SK-N-SH (cell line): ENCODE results near the gene RIPPLY3. TPM values are rescaled to one million over a fixed set of nuclear protein-coding genes. Genes with fewer than 3 reads are reported as not detected.

Source experiments
- CTCF ChIA-PET: fragments of 300-600, 350-600 bp; formaldehyde crosslinking; extraction: SDS; loops from one replicate; lab custom pipeline; 2021; lab: Yijun Ruan, JAX
- POLR2A ChIA-PET: fragments of 350-600 bp; sonication (Branson Sonifier 250); formaldehyde crosslinking; extraction: SDS; loops from one replicate; lab custom pipeline; 2020; ENCODE audit warnings: antibody characterized with exemption, inconsistent platforms; lab: Yijun Ruan, JAX
- DNase-seq: peaks from one replicate; pipeline ENCODE4 v3.0.0; 2012
- H2AFZ ChIP-seq: fragments of 200-600 bp; sonication (generic); 2 replicates; pipeline ENCODE4 v1.8.1; 2016; ENCODE audit warnings: antibody characterized with exemption, mild to moderate bottlenecking, low read depth
- H3F3A ChIP-seq: fragments of 200-600 bp; sonication (generic); replicated peaks from 2 replicates; pipeline ENCODE3; 2016; ENCODE audit warnings: antibody characterized with exemption, mild to moderate bottlenecking; ENCODE audit not compliant: insufficient read depth
- H3K27ac ChIP-seq, 2 experiments: fragments of 200-500 bp in 1 of 2; fragments of 200-600 bp in 1 of 2; sonication (Bioruptor generic) in 1 of 2; sonication (generic), shearing (Covaris generic) in 1 of 2; 2 replicates each; pipeline versions ENCODE4 v1.5.1 to v1.6.1; 2014 to 2016; ENCODE audit warnings: low read depth in 2 of 2, inconsistent platforms in 1 of 2, low read length in 1 of 2, mild to moderate bottlenecking in 1 of 2, mixed read lengths in 1 of 2
- H3K27me3 ChIP-seq: fragments of 200-600 bp; sonication (generic), shearing (Covaris generic); 2 replicates; pipeline ENCODE4 v1.6.1; 2016; ENCODE audit warnings: mixed run types; ENCODE audit not compliant: insufficient read depth
- H3K36me3 ChIP-seq, 2 experiments: fragments of 200-500 bp in 1 of 2; fragments of 200-600 bp in 1 of 2; sonication (Bioruptor generic) in 1 of 2; sonication (generic) in 1 of 2; replicated peaks in 1 of 2; 2 replicates each; pipeline versions ENCODE3 to v1.5.1; 2014 to 2016; ENCODE audit warnings: low read length in 1 of 2, mild to moderate bottlenecking in 1 of 2; ENCODE audit not compliant: insufficient read depth in 2 of 2, control insufficient read depth in 1 of 2
- H3K4me1 ChIP-seq, 2 experiments: fragments of 200-500 bp in 1 of 2; fragments of 200-600 bp in 1 of 2; sonication (Bioruptor generic) in 1 of 2; sonication (generic), shearing (Covaris generic) in 1 of 2; 2 replicates each; pipeline versions ENCODE4 v1.5.1 to v1.6.1; 2014 to 2016; ENCODE audit warnings: low read depth in 1 of 2, low read length in 1 of 2, mixed run types in 1 of 2; ENCODE audit not compliant: insufficient read depth in 2 of 2, control insufficient read depth in 1 of 2
- H3K4me2 ChIP-seq: fragments of 200-600 bp; sonication (generic), shearing (Covaris generic); 2 replicates; pipeline ENCODE4 v1.6.1; 2017; ENCODE audit warnings: mixed run types
- H3K4me3 ChIP-seq, 2 experiments: fragments of 200-500 bp in 1 of 2; fragments of 200-600 bp in 1 of 2; sonication (Bioruptor generic) in 1 of 2; sonication (generic), shearing (Covaris generic) in 1 of 2; 2 replicates each; pipeline versions ENCODE4 v1.5.1 to v1.8.1; 2014 to 2016; ENCODE audit warnings: low read depth in 2 of 2, inconsistent platforms in 1 of 2, low read length in 1 of 2, mild to moderate bottlenecking in 1 of 2, mixed read lengths in 1 of 2, moderate library complexity in 1 of 2
- H3K79me2 ChIP-seq: fragments of 200-600 bp; sonication (generic); 2 replicates; pipeline ENCODE4 v1.8.1; 2017; ENCODE audit warnings: mild to moderate bottlenecking; ENCODE audit not compliant: insufficient read depth
- H3K9ac ChIP-seq: fragments of 200-600 bp; sonication (generic); 2 replicates; pipeline ENCODE4 v1.6.1; 2017; ENCODE audit warnings: mixed run types
- H3K9me2 ChIP-seq: fragments of 200-600 bp; sonication (generic); 2 replicates; pipeline ENCODE4 v1.6.1; 2017; ENCODE audit warnings: mixed run types
- H3K9me3 ChIP-seq: fragments of 200-600 bp; sonication (generic); 2 replicates; pipeline ENCODE4 v1.6.1; 2017; ENCODE audit warnings: mixed run types, mild to moderate bottlenecking, moderate library complexity
- H4K20me1 ChIP-seq: fragments of 200-600 bp; sonication (generic); 2 replicates; pipeline ENCODE4 v1.6.1; 2017; ENCODE audit warnings: mild to moderate bottlenecking, mixed run types; ENCODE audit not compliant: insufficient read depth
- CHD2 ChIP-seq: fragments of 150-350 bp; IDR thresholded peaks from 2 replicates; pipeline ENCODE4 v1.6.1; 2018; ENCODE audit warnings: low read length; ENCODE audit not compliant: partially characterized antibody
- EP300 ChIP-seq, 2 experiments: IDR thresholded peaks; 2 replicates each; pipeline versions ENCODE4 v1.4.0 to v1.6.1; 2012; ENCODE audit warnings: borderline replicate concordance in 1 of 2, low read depth in 1 of 2, low read length in 1 of 2
- FOXJ3 ChIP-seq: sonication (generic); formaldehyde crosslinking; IDR thresholded peaks from 2 replicates; pipeline ENCODE4 v1.5.1; 2020; ENCODE audit warnings: mild to moderate bottlenecking, missing genetic modification reagents
- FOXM1 ChIP-seq: IDR thresholded peaks from 2 replicates; pipeline ENCODE4 v1.4.0; 2012; ENCODE audit warnings: low read depth, mild to moderate bottlenecking
- GATA2 ChIP-seq: sonication (generic); formaldehyde crosslinking; IDR thresholded peaks from 2 replicates; pipeline ENCODE4 v1.5.0; 2020; ENCODE audit warnings: mild to moderate bottlenecking, missing genetic modification reagents
- JUND ChIP-seq: IDR thresholded peaks from 2 replicates; pipeline ENCODE4 v1.4.0; 2012
- MEF2A ChIP-seq: IDR thresholded peaks from 2 replicates; pipeline ENCODE4 v1.4.0; 2012; ENCODE audit warnings: low read depth, borderline replicate concordance
- MXI1 ChIP-seq: IDR thresholded peaks from 2 replicates; pipeline ENCODE4 v1.6.1; 2012; ENCODE audit warnings: mild to moderate bottlenecking, low read depth, low read length, improper control_type of control experiment
- NRF1 ChIP-seq: IDR thresholded peaks from 2 replicates; pipeline ENCODE4 v1.6.1; 2012; ENCODE audit warnings: low read depth, mild to moderate bottlenecking, low read length
- POLR2AphosphoS5 ChIP-seq: IDR thresholded peaks from 2 replicates; pipeline ENCODE4 v1.6.1; 2012; ENCODE audit warnings: low read depth, low read length
- RAD21 ChIP-seq: IDR thresholded peaks from 2 replicates; pipeline ENCODE4 v1.6.1; 2012; ENCODE audit warnings: mild to moderate bottlenecking, low read length
- RFX5 ChIP-seq: IDR thresholded peaks from 2 replicates; pipeline ENCODE4 v1.6.1; 2012; ENCODE audit warnings: mild to moderate bottlenecking, improper control_type of control experiment, low read length
- SIN3A ChIP-seq: IDR thresholded peaks from 2 replicates; pipeline ENCODE4 v1.6.1; 2012; ENCODE audit warnings: low read depth, mild to moderate bottlenecking, low read length, moderate library complexity, borderline replicate concordance
- SMC3 ChIP-seq: IDR thresholded peaks from 2 replicates; pipeline ENCODE4 v1.6.1; 2012; ENCODE audit warnings: low read depth, low read length, improper control_type of control experiment
- TAF1 ChIP-seq: IDR thresholded peaks from 2 replicates; pipeline ENCODE4 v1.6.1; 2012; ENCODE audit warnings: low read depth, mild to moderate bottlenecking, low read length, moderate library complexity, borderline replicate concordance
- TCF12 ChIP-seq: IDR thresholded peaks from 2 replicates; pipeline ENCODE4 v1.4.0; 2012
- TEAD4 ChIP-seq: IDR thresholded peaks from 2 replicates; pipeline ENCODE4 v1.4.0; 2012; ENCODE audit warnings: mild to moderate bottlenecking, borderline replicate concordance; ENCODE audit not compliant: insufficient read depth
- WGBS: methylation state at CpG from one replicate; pipeline ENCODE4 v1.1.6; 2017; ENCODE audit warnings: low lambda C conversion rate; 5-methylcytosine and 5-hydroxymethylcytosine counted together
- polyA plus RNA-seq, 3 experiments: library from polyadenylated mRNA; depleted of rRNA; stranded (reverse); fragments of >200 nt; gene quantifications; 2 replicates each; pipeline ENCODE4 v1.2.3, GENCODE V29; 2012
- TF ChIP-seq, protein P1 (sequence below): fragments of 150-350 bp; IDR thresholded peaks from 2 replicates; pipeline ENCODE4 v1.6.1; 2017; ENCODE audit warnings: antibody characterized with exemption, low read length, low read depth, borderline replicate concordance
- TF ChIP-seq, protein P2 (sequence below): IDR thresholded peaks from 2 replicates; pipeline ENCODE4 v1.4.0; 2012; ENCODE audit warnings: low read depth
- TF ChIP-seq, protein P3 (sequence below): IDR thresholded peaks from 2 replicates; pipeline ENCODE4 v1.4.0; 2012; ENCODE audit warnings: low read depth, borderline replicate concordance

RIPPLY3 gene, protein sequence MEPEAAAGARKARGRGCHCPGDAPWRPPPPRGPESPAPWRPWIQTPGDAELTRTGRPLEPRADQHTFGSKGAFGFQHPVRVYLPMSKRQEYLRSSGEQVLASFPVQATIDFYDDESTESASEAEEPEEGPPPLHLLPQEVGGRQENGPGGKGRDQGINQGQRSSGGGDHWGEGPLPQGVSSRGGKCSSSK
- 0.03 TPM in 2 replicates for polyA plus RNA-seq (2012; rRNA removed)
- polyA plus RNA-seq (2012; cell fraction: cytosol; rRNA removed), result 0.04 and 0.07 TPM in 2 replicates
- polyA plus RNA-seq (2012; cell fraction: nucleus; rRNA removed), result 0.12 TPM in 1 of 2 replicates, not detected in the other

DNA sequence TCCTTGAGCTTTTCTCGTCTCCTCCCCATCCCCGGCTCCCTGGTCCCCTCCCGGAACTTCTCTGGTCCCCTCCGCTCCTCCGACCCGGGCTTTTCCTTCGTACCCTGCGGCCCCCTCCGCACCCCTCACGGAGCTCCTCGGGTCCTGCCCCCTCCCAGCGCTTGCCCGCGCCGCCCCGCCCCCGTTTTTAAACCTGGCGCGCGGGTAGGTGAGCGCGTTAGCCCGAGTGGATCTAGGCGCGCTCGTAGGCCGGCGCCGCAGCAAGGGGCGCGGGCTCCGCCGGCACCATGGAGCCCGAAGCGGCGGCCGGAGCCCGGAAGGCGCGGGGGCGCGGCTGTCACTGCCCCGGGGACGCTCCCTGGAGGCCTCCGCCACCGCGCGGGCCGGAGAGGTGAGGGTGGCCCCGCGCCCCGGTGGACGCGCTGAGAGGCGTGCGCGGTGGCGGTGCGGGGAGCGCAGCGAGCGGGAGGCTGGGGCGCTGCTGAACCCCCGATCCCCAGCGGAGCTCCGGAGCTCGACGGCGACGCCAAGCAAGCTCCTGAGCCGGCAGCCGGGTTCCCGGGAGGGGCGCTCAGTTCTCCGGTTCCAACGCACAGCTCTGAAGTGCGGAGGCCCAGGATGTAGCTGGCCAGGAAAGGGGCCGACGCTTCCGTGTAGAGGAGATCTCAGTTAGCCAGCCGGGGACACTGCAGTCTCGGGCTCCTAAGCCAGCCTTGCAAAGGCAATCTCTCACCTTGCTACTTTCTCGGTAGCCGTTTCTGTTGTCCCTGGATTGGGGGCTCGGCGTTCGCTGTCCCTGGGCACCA lies at the start of gene RIPPLY3:
Gene RIPPLY3, plus strand, starts transcription at position 217 of the 806 bp plus-strand sequence. Its CDS starts 71 bp downstream, at position 288.
- WGBS, result 15% methylated on average over 45 of the region's 87 CpGs
- POLR2A ChIA-PET, result interaction anchor here (0.8 to 1.3 kb wide), 2 partner anchors 14 to 17 kb away, joined by 3 to 4 read pairs; no protein-coding TSS in a partner anchor
- CTCF ChIA-PET, result interaction anchor here (0.7 to 3.5 kb wide), 4 partner anchors 17 to 91 kb away, joined by 3 to 21 read pairs (median 10); no protein-coding TSS in a partner anchor

DNA sequence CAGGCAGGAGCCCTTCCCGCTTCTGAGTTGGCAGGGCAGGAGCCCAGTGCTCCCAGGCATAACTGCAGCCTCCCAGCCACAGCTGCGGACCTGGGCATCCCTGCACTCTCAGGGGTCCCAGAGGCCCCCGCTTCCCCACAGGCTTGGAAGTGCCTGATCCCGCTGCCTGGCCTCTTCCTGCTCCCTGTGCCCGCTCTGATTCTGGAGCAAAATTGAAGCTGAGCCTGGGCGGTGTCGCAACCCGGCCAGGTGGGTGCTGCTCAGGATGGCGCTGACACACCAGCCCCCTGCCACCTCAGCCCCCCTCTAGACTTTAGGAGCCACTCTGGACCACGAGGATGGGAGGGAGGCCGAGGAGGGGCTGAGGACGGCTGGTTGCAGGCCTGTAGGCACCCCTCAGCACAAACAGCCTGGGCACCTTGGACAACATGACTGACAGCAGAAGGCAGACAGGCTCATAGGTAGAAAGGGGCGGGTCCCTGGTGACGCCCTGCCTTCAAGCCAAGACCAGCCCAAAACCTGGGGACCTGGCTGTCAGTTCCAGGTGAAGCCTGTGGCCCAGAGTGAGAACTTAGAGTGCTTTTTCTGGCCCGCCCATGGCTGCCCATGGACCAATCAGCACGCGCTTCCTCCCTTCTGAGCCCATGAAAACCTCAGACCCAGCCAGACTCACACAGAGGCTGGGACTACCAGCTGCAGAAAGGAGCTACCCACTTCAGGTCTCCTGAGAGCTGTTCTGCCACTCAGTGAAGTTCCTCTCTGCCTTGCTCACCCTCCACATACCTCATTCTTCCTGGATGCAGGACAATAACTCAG lies 47.3 kb upstream of the RIPPLY3 start:
- DNase-seq, result no peak
- H3K36me3 ChIP-seq, result peaks cover 2 to 36% of the 10 kb centered on the region in 2 experiments
- peaks cover 0 to 5% of the 10 kb centered on the region in 2 experiments; a peak in 1 of 4 replicates for H3K4me1 ChIP-seq
- H3K79me2 ChIP-seq, result peaks cover 7% of the 10 kb centered on the region; the same call in 1 of the 2 replicates
- no peaks in the 10 kb centered on the region for H3K9me3 ChIP-seq
- H3K27ac ChIP-seq, result no peak overlapping the region
- ChIA-PET CTCF (no interaction called here), POLR2A (no interaction called here)
- no peaks in the 10 kb centered on the region for H3K9me2 ChIP-seq
- no peak overlapping the region for H3K4me2 ChIP-seq
- no peak for TF ChIP-seq NRF1
- TF ChIP-seq TCF12, result no peak
- TF ChIP-seq SIN3A, result no peak
- no peak for TF ChIP-seq FOXJ3 (CRISPR knock-in tag)
- no peak for TF ChIP-seq MXI1
- TF ChIP-seq, protein P1, sequence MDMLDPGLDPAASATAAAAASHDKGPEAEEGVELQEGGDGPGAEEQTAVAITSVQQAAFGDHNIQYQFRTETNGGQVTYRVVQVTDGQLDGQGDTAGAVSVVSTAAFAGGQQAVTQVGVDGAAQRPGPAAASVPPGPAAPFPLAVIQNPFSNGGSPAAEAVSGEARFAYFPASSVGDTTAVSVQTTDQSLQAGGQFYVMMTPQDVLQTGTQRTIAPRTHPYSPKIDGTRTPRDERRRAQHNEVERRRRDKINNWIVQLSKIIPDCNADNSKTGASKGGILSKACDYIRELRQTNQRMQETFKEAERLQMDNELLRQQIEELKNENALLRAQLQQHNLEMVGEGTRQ, result no peak
- no peak for TF ChIP-seq RFX5
- no peak for TF ChIP-seq RAD21
- no peak for TF ChIP-seq EP300 (IDR thresholded peaks at IDR 0.05; ENCODE audit: borderline replicate concordance in 1 of 2, low read depth in 1 of 2, low read length in 1 of 2)
- TF ChIP-seq FOXM1, result no peak
- no peak for TF ChIP-seq MEF2A
- TF ChIP-seq, protein P2, sequence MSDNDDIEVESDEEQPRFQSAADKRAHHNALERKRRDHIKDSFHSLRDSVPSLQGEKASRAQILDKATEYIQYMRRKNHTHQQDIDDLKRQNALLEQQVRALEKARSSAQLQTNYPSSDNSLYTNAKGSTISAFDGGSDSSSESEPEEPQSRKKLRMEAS, result no peak
- no peak for TF ChIP-seq SMC3
- no peak for TF ChIP-seq CHD2
- no peak for TF ChIP-seq POLR2AphosphoS5
- TF ChIP-seq JUND, result no peak
- TF ChIP-seq TAF1, result no peak
- TF ChIP-seq, protein P3, sequence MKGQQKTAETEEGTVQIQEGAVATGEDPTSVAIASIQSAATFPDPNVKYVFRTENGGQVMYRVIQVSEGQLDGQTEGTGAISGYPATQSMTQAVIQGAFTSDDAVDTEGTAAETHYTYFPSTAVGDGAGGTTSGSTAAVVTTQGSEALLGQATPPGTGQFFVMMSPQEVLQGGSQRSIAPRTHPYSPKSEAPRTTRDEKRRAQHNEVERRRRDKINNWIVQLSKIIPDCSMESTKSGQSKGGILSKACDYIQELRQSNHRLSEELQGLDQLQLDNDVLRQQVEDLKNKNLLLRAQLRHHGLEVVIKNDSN, result no peak
- no peak for TF ChIP-seq GATA2 (CRISPR knock-in tag)
- no peak for TF ChIP-seq TEAD4
- no peaks in the 10 kb centered on the region for H3K27me3 ChIP-seq
- no peak overlapping the region for H2AFZ ChIP-seq
- WGBS, result 95% methylated on average over 8 of the region's 17 CpGs
- H3K9ac ChIP-seq, result no peak overlapping the region
- H3F3A ChIP-seq, result peaks cover 2% of the 10 kb centered on the region
- H3K4me3 ChIP-seq, result no peak overlapping the region
- H4K20me1 ChIP-seq, result no peaks in the 10 kb centered on the region

More for the DNA sequence above, at the start of gene RIPPLY3:
- Histone ChIP-seq H3K79me2 (no peaks in the 10 kb centered on the region), H3K36me3 (no peaks in the 10 kb centered on the region), H3K9me2 (no peaks in the 10 kb centered on the region), H3K27me3 (no peaks in the 10 kb centered on the region), H3F3A (peaks cover 4% of the 10 kb centered on the region), H3K4me3 (peak within 1 kb of the TSS; percentile 46), H3K4me1 (no peaks in the 10 kb centered on the region; a peak in 1 of 4 replicates), H3K9ac (no peak within 1 kb of the TSS), H4K20me1 (no peaks in the 10 kb centered on the region), H3K4me2 (peak within 1 kb of the TSS; percentile 70; the same call in 1 of the 2 replicates), H3K9me3 (no peaks in the 10 kb centered on the region), H3K27ac (no peak within 1 kb of the TSS), H2AFZ (peak within 1 kb of the TSS; percentile 72)
- no peak for TF ChIP-seq SMC3
- peak; percentile 75 for DNase-seq
